Left cardiac atrium (tissue), 4 donors: ENCODE data around the gene PHACTR4. TPM values are rescaled to one million over a fixed set of nuclear protein-coding genes. Genes with fewer than 3 reads are reported as not detected.
"Not testable (repeated sequence)": the region's sequence is repeated elsewhere in the genome, so short reads cannot be mapped to it uniquely, and the experiment has no call there.

Experiments
- ATAC-seq, 2 donors: fragments of 200-7000 bp; cut with Tn5 transposase; one replicate each; pipeline ENCODE4 v1.9.1; 2020; ENCODE audit warnings: mild to moderate bottlenecking in 2 of 2, moderate library complexity in 2 of 2
- DNase-seq: peaks from one replicate; pipeline ENCODE4 v3.0.0-alpha.2; 2020
- intact Hi-C, 2 donors: fragments of 100-400 bp; cut with DNase I; formaldehyde crosslinking; loops; one replicate each; pipeline versions ENCODE4 v1.14.1 to v1.15.1; 2022 to 2023
- total RNA-seq, 2 donors: library from RNA; stranded (reverse); fragmentation: NEBNext Ultra II Directional; extraction: Animal tissue kit (Norgen Biotek cat#: 25700); gene quantifications; one replicate each; pipeline ENCODE4 v1.2.1, GENCODE V29; 2021
- donor health status: DM: no; HTN: yes; CAD: no.
- donor health status: DM: no; HTN: yes; CAD: no; lungs with severe emphysema.
- donor health status: DM: yes; HTN: yes; CAD: no.
- donor health status: Dilated cardiomyopathy.

Gene PHACTR4
- total RNA-seq, 2 donors from 2014 or later: 20.8 to 26.2 TPM

- intact Hi-C loops: no loop called here
- no peak for ATAC-seq
- DNase-seq: no peak
Observed at GRCh38 chr1:28365864-28366263, 3.7 kb upstream of the PHACTR4 start.

DNA sequence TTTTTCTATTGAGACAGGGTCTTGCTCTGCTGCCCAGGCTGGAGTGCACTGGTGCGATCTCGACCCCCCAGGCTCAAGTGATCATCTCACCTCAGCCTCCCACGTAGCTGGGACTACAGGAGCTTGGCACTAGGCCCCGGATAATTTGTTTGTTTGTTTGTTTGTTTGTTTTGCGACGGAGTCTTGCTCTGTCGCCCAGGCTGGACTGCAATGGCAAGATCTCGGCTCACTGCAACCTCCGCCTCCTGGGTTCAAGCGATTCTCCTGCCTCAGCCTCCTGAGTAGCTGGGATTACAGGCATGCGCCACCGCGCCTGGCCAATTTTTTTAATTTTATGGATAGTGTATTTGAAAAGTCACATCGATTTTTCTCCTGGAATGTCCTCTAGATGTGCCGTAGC lies 932 bp upstream of the PHACTR4 start:
- ATAC-seq, intact Hi-C loops: not testable (repeated sequence)

DNA sequence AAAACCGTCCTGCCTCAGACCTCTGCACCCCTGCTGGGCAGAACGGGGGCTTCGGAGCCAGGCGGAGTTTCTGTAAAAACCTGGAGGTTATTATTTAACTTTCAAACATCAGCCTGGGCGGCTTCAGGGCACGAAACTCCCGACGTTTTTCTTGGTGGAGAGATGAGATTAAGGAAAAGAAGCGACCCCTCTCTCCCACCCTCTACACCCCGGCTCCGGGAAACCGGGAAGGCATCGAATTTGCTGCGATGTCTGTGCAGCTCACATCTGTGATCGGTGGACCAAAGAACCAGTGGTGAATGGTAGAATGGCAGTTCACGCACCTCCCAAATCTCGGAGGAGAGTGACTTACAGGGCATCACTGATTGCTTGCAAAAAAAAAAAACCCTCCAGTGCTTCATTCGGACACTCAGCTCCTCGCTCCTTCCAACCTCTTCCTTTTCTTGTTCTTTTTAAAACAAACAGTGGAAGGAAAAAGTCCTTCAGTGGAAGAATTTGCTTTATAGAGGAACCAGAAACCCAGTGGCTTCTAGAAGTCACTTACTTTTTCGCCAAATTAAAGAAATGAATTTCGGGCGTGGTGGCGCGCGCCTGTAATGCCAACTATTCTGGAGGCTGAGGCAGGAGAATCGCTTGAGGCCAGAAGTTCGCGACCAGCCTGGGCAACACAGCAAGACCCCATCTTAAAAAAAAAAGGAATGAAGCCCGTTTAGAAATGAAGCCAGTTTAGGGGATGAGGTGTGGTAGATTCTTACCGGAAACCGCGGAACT lies 884 bp downstream of the PHACTR4 start:
- ATAC-seq: peak; percentile 45 to 51
- no peak for DNase-seq
- intact Hi-C loops: no loop called here

More for the DNA sequence above, 932 bp upstream of the PHACTR4 start:
- not testable (repeated sequence) for DNase-seq

DNA sequence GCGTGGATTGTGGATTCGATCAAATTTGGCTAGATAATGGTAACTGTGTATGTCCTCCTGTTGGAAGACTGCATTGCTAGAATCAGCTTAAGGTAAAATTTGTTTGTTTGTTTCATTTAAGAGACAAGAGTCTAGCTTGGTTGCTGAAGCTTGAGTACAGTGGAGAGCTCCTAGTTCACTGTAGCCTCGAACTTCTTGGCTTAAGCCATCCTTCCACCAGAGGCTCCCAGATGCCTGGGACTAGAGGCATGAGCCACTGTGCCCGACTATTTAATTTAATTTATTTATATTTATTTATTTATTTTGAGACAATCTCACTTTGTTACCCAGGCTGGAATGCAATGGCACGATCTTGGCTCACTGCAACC lies 1.5 kb downstream of the PHACTR4 start:
- DNase-seq: no peak
- intact Hi-C loops: no loop called here
- ATAC-seq: no peak

DNA sequence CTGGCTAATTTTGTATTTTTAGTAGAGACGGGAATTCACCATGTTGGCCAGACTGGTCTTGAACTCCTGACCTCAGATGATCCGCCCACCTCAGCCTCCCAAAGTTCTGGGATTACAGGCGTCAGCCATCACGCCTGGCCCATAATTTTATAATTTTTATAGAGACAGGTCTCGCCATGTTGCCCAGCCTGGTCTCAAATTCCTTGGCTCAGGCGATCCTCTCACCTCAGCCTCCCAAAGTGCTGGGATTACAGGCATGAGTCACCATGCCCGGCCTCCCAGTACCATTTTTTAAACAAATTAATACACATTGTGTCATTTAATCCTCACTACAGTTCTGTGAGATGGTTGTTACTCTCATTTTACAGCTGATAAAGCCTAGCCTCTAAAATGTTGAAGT lies 3.9 kb downstream of the PHACTR4 start:
- ATAC-seq, DNase-seq, intact Hi-C loops: not testable (repeated sequence)

- no peak for ATAC-seq
- no peak for DNase-seq
- intact Hi-C loops: no loop called here
Observed at GRCh38 chr1:28374297-28374696, 4.8 kb downstream of the PHACTR4 start.

GRCh38 chr1:28375598-28375997 lies 6.1 kb downstream of the PHACTR4 start:
- intact Hi-C loops, ATAC-seq, DNase-seq: not testable (repeated sequence)

- DNase-seq, intact Hi-C loops, ATAC-seq: not testable (repeated sequence)
Observed at GRCh38 chr1:28376195-28376594, 6.7 kb downstream of the PHACTR4 start.

DNA sequence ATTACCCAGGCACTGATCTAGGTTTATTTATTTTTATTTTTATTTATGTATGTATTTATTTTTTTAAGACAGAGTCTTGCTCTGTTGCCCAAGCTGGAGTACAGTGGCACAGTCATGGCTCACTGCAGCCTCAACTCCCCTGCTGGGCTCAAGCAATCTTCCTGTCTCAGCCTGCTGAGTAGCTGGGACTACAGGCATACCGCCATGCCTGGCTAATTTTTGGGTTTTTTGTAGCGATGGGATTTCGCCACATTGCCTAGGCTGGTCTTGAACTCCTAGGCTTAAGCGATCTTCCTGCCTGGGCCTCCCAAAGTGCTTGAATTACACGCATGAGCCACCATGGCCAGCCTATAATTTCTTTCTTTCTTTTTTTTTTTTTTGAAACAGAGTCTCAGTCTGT lies 9.4 kb downstream of the PHACTR4 start:
- intact Hi-C loops: no loop called here
- no peak for ATAC-seq

GRCh38 chr1:28380394-28380793 lies 10.9 kb downstream of the PHACTR4 start:
- ATAC-seq (no peak), DNase-seq (no peak)
- intact Hi-C loops: no loop called here

More for the DNA sequence above, 9.4 kb downstream of the PHACTR4 start:
- DNase-seq: no peak

GRCh38 chr1:28383785-28384184 lies 14.2 kb downstream of the PHACTR4 start:
- DNase-seq, ATAC-seq, intact Hi-C loops: not testable (repeated sequence)

DNA sequence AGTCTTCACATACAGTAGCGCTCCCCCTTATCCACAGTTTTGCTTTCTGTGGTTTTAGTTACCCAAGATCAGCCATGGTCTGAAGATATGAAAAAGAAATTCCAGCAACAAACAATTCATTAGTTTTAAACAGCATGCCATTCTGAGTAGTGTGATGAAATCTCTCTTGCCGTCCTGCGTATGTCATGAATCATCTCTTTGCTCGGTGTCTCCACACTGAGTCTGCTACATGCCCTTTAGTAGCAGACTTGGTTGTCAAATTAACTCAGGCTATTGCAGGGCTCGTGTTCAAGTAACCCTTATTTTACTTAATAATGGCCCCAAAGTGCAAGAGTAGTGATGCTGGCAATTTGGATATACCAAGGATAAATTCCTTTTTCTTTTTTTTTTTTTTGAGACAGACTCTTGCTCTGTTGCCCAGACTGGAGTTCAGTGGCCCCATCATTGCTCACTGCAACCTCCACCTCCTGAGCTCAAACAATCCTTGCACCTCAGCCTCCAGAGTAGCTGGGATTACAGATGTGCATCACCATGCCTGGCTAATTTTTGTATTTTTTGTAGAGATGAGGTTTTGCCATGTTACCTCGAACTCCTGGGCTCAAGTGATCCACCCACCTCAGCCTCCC lies 22.6 kb downstream of the PHACTR4 start:
- intact Hi-C loops: no loop called here
- DNase-seq (no peak), ATAC-seq (peak; percentile 44 to 88)

DNA sequence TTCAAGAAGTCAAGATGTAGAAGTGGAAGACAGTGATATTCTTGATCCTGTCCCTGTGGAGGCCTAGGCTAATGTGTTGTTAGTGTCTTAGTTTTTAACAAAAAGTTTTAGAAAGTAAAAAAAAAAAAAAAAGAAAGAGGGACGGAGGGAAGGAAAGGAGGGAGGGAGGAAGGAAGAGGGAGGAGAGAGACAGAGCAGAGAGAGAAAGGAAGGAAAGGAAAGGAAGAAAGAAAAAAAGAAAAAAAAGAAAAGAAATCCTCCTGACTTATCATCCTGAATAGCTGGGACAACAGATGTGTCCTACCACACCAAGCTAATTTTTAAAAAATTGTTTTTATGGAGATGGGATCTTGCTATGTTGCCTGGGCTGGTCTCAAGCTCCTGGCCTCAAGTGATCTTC lies 24.6 kb downstream of the PHACTR4 start:
- no peak for ATAC-seq
- DNase-seq: no peak
- intact Hi-C loops: no loop called here

DNA sequence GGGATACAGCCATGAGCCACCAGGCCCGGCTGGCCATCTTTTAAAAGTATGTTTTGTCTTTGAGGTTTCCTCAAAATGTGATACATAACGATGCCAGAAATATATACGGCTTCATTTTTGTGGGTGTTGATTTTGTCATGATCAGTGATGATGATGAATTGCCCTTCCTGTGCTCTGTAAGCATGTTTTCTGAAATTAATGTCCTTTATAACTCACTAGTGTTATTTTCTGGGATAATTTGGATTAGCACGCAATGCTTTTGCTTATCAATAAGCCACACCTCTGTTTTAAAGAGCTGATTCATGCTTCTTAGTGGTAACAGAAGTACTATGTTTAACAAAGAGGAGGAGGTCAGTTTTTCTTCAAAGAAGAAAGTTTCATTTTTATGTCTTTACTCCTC lies 25.6 kb downstream of the PHACTR4 start:
- intact Hi-C loops: no loop called here
- peak in 1 of 2 donors; percentile 19 for ATAC-seq
- DNase-seq: no peak

DNA sequence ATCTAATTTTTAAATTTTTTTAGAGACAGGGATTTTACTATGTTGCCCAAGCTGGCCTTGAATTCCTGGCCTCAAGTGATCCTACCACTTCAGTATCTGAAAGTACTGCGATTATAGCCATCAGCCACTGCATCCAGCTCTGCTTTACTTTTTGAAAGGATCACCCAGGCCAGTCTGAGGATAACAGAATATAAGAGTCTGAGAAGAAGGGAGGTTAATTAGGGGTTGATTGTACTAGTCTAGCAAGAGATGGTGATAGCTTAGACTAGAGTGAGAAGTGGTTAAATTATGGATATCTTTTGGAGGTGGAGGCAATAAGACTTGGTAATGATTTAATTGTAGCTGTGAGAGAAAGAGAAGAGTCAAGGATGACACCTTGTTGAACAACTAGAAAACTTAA lies 32.2 kb downstream of the PHACTR4 start:
- ATAC-seq: no peak
- no peak for DNase-seq
- intact Hi-C loops: no loop called here

DNA sequence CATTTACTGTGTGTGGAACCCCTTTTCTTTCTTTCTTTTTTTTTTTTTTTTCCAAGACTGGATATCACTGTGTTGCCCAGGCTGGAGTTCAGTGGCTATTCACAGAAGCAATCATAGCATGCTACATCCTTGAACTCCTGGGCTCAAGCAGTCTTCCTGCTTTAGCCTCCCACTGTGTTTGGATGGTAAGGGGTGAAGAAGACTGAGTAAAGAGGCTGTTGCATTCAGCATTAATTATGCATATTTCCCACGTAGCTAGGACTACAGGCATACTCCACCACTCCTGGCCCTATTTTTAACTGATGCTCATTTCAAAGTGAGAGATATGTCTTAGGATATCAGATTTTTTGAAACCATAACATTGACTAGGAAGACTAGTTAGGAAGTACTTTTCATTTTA lies 39.5 kb downstream of the PHACTR4 start:
- intact Hi-C loops: loop anchor here in 1 of 2 donors (5.0 kb wide), 1 partner anchor 63 kb away; no protein-coding TSS in a partner anchor
- no peak for DNase-seq
- no peak for ATAC-seq

- ATAC-seq (no peak), DNase-seq (no peak)
- intact Hi-C loops: loop anchor here in 1 of 2 donors (10.0 kb wide), 1 partner anchor 53 kb away; no protein-coding TSS in a partner anchor
Observed at GRCh38 chr1:28411656-28412055, 42.1 kb downstream of the PHACTR4 start.

- no peak for DNase-seq
- intact Hi-C loops: loop anchor here in 1 of 2 donors (10.0 kb wide), 1 partner anchor 52 kb away; no protein-coding TSS in a partner anchor
- no peak for ATAC-seq
Observed at GRCh38 chr1:28412731-28413130, 43.2 kb downstream of the PHACTR4 start.

DNA sequence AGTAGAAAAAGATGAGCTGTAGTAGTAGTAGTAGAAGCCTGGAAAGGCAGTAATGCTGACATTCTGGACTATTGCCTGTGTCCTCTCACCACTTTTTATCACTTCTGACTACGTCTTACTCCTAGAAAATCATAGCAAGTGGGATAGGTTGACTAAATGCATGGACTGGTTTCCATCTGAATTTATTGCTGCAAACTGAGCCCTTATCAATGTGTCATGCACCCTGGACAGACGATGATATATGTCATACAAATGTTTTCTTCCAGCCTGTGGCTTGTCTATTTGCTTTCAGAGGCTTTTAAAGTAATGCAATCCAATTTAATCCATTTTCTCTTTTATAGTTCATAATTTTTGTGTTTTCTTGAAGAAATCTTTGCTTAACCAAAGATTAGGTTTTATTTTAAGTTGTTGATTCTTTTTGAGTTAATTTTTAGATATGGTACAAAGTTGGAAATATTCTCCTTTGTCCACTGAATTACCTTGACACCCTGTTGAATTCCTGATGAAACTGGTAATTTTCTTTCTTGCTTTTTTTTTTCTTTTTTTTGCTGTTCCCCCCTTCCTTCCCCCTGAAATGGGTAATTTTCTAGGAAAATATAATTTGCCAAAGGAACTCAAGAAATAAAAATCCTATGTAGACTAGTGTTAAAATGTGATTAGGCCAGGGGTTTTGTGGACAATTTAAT lies 47.1 kb downstream of the PHACTR4 start:
- peak in 1 of 2 donors; percentile 53 for ATAC-seq
- intact Hi-C loops: loop anchor here in 1 of 2 donors (10.0 kb wide), 1 partner anchor 48 kb away; no protein-coding TSS in a partner anchor

More for the DNA sequence above, 47.1 kb downstream of the PHACTR4 start:
- no peak for DNase-seq
